ENCODE data around the gene SOCS7.

Gene SOCS7

DNA sequence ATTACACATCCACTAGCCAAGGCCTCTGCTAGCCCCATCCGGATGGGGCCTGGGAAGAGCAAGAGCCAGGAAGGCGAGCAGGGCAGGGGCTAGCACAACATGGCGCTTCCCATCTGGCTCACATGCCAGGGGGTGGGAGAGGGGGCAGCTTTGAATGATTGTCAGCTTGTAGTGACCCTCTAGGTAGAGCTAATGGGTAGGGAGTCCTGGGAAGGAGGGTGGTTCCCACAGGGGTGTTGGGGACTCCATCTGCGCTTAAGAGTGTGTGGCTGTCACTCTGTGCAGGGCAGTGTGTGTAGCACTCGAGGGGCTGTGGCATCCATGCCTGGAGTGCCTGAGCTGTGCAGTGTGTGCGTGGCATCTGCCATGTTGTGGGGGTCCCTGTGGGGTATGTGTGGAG, 101.1 kb downstream of the SOCS7 start:
- no peak for DNase-seq
- intact Hi-C loops (cut with DNase I): no loop called here

DNA sequence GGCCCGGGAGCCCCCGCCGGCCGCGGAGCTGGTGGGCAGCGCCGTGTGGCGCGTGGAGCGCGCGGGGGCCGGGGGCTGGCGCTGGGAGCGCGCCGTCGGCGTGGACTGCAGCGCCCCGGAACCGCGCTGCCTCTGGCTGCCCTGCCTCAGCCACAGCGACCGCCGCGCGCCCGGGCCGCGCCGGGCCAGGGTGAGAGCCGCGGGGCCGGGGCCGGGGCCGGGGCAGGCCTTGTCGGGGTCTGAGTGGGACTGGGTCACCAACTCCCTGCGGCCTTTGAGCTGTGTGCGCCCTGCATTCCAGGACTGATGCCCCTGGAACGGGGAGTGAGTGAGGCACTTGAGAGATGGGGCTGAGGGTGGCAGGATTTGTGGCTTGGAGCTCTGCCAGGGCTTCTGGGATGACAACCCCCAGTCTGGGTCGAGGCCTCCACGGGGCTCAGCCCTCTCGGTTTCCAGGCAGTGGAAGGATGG, 102.3 kb downstream of the SOCS7 start:
- peak in 1 of 10 donors; percentile 59 for DNase-seq
- intact Hi-C loops (cut with DNase I): loop anchor here (1.0 kb wide), 1 partner anchor 10 kb away; no protein-coding TSS in a partner anchor

DNA sequence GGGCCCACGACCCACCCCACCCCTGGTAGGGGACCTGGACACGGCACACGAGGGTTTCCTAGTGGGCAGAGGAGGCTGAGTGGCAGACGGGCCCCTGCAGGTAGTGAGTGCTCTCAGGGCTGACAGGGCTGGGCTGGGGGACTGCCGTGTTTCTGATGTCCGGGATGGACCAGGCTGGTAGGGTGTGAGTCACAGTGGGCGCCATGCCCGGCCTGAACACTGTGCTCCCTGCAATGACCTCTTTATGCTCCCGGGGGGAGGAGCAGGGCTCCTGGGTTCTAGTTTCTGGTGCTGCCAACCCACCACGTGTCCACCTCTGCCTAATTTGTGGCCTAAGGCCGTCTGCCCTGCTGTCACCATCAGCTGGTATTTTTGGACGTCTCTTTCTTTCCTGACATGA, 102.9 kb downstream of the SOCS7 start:
- DNase-seq: peak; percentile 81 to 99 (median 94)
- intact Hi-C loops (cut with DNase I): loop anchor here (1.0 kb wide), 1 partner anchor 10 kb away; no protein-coding TSS in a partner anchor

Data from posterior cingulate gyrus (tissue), 11 donors.